NCI-H524 treated with DMSO at 0.1 percent for 48 hours (cell line): ENCODE measurements around the gene PRKCI.

Experiments used
- DNase-seq: peaks from one replicate; lab custom pipeline; 2025; lab: John Stamatoyannopoulos, UW

The PRKCI gene

GRCh38 chr3:170346481-170347392 lies 124.5 kb downstream of the PRKCI start:
- DNase-seq, result no peak

- DNase-seq, result no peak
These were observed 128.5 kb downstream of the PRKCI start for GRCh38 chr3:170350515-170351413.

GRCh38 chr3:170352936-170353335 lies 130.7 kb downstream of the PRKCI start:
- no peak for DNase-seq

GRCh38 chr3:170353485-170353884 lies 131.3 kb downstream of the PRKCI start:
- no peak for DNase-seq

GRCh38 chr3:170354760-170355159 lies 132.5 kb downstream of the PRKCI start:
- DNase-seq, result no peak
